ENCODE data around the gene TSSK3.
A peak's percentile ranks its signal among the peaks of the same experiment; 100 is the strongest.

Gene TSSK3

DNA sequence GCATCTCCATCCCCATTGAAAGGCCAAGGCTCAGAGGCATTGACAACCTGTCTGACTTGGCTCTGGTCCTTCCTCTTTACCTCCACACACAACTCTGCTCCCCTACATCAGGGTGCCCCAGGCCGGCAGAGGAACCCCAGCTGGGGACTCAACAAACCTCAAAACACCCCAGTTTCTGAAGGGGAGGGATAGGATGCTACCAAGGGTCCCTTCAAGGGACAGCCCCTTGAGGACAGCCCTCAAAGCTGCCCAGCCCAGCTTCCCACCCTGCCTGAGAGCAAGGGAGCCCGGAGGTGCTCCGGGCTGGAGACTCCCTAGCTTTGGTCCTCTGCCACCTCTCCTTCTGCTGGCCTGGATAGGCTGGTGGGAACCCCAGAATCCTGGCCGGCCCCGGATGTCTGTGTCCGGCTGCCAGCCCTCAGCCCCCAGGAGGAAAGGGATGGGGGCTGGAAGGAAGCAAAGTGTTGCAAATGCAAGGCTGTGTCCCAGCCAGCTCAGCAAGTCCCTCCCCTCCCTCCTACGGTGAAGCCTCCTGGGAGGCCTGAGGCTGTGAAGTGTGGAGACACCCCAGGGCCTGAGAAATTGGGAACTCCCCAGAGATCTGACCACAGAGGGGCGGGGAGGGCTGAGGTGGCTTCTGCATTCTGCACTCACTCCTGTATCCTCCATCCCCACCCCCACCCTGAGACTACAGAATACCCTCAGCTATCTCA, 25.2 kb upstream of the TSSK3 start:
- no peak for DNase-seq (ENCODE audit: low read depth, low spot score)
- POLR2A ChIA-PET: interaction anchor here (1.9 to 2.4 kb wide), 5 partner anchors 9 to 96 kb away, joined by 8 to 38 read pairs (median 19); no protein-coding TSS in a partner anchor
- CTCF ChIA-PET: interaction anchor here (1.1 to 2.8 kb wide), 4 partner anchors 10 to 121 kb away, joined by 6 to 15 read pairs (median 10); no protein-coding TSS in a partner anchor
- no peak overlapping the region for H3K4me3 ChIP-seq (ENCODE audit: low read depth, low read length)
- TF ChIP-seq, protein P1, sequence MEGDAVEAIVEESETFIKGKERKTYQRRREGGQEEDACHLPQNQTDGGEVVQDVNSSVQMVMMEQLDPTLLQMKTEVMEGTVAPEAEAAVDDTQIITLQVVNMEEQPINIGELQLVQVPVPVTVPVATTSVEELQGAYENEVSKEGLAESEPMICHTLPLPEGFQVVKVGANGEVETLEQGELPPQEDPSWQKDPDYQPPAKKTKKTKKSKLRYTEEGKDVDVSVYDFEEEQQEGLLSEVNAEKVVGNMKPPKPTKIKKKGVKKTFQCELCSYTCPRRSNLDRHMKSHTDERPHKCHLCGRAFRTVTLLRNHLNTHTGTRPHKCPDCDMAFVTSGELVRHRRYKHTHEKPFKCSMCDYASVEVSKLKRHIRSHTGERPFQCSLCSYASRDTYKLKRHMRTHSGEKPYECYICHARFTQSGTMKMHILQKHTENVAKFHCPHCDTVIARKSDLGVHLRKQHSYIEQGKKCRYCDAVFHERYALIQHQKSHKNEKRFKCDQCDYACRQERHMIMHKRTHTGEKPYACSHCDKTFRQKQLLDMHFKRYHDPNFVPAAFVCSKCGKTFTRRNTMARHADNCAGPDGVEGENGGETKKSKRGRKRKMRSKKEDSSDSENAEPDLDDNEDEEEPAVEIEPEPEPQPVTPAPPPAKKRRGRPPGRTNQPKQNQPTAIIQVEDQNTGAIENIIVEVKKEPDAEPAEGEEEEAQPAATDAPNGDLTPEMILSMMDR (IDR thresholded peaks at IDR 0.05; ENCODE audit: insufficient read depth, low read length, missing control alignments): no peak

GRCh38 chr1:32337855-32338636, 24.3 kb upstream of the TSSK3 start:
- CTCF ChIA-PET: interaction anchor here (1.1 to 2.8 kb wide), 3 partner anchors 9 to 122 kb away, joined by 6 to 15 read pairs (median 6); no protein-coding TSS in a partner anchor
- no peak for DNase-seq (ENCODE audit: low read depth, low spot score)
- TF ChIP-seq, protein P1 (IDR thresholded peaks at IDR 0.05; ENCODE audit: insufficient read depth, low read length, missing control alignments): no peak
- POLR2A ChIA-PET: no interaction called here
- H3K4me3 ChIP-seq (ENCODE audit: low read depth, low read length): no peak overlapping the region

DNA sequence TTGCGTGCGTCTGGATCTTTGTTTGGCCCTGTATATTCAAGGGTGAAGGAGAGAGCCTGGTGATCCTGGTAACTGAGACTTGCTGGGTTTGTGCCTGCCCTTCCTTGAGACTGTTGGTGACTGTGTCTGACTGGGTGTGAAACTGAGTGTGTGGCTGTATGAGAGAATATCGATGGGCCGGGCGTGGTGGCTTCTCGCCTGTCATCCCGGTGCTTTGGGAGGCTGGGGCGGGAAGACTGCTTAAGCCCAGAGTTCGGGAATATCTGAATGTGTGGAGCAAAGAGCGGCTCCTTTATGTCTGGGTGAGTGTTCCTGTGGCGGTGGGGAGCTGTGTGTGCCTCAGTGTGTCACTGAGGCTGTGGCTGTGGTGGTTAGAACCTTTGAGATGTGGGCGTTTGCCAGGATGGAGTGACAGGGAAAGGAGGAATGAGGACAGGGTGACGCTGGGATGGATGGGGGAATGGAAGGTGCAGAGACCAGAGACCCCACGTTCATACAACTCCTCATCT, 23.6 kb upstream of the TSSK3 start:
- ChIA-PET POLR2A (no interaction called here), CTCF (no interaction called here)
- no peak for DNase-seq (ENCODE audit: low read depth, low spot score)
- TF ChIP-seq, protein P1 (IDR thresholded peaks at IDR 0.05; ENCODE audit: insufficient read depth, low read length, missing control alignments): no peak
- H3K4me3 ChIP-seq (ENCODE audit: low read depth, low read length): no peak overlapping the region

GRCh38 chr1:32339363-32339978, 22.9 kb upstream of the TSSK3 start:
- ChIA-PET CTCF (no interaction called here), POLR2A (no interaction called here)

GRCh38 chr1:32341186-32341757, 21.1 kb upstream of the TSSK3 start:
- POLR2A ChIA-PET: interaction anchor here (0.6 kb wide), 1 partner anchor 44 kb away, joined by 3 read pairs; no protein-coding TSS in a partner anchor
- DNase-seq (ENCODE audit: low read depth, low spot score): no peak
- TF ChIP-seq, protein P1 (IDR thresholded peaks at IDR 0.05; ENCODE audit: insufficient read depth, low read length, missing control alignments): no peak
- H3K4me3 ChIP-seq (ENCODE audit: low read depth, low read length): no peak overlapping the region
- CTCF ChIA-PET: interaction anchor here (0.6 to 1.0 kb wide), 2 partner anchors 60 to 114 kb away, joined by 3 read pairs; no protein-coding TSS in a partner anchor

More at GRCh38 chr1:32339363-32339978, 22.9 kb upstream of the TSSK3 start:
- peak; percentile 10 for DNase-seq (ENCODE audit: low read depth, low spot score)
- no peak overlapping the region for H3K4me3 ChIP-seq (ENCODE audit: low read depth, low read length)
- TF ChIP-seq, protein P1 (IDR thresholded peaks at IDR 0.05; ENCODE audit: insufficient read depth, low read length, missing control alignments): no peak

Data from AG04449 (cell line).